ENCODE data around the gene REPS2.
A peak's percentile ranks its signal among the peaks of the same experiment; 100 is the strongest.

REPS2 gene

GRCh38 chrX:16917120-16917519 is 29.3 kb upstream of the REPS2 start:
- DNase-seq (ENCODE audit: low read depth) = no peak
- TF ChIP-seq, protein P1, sequence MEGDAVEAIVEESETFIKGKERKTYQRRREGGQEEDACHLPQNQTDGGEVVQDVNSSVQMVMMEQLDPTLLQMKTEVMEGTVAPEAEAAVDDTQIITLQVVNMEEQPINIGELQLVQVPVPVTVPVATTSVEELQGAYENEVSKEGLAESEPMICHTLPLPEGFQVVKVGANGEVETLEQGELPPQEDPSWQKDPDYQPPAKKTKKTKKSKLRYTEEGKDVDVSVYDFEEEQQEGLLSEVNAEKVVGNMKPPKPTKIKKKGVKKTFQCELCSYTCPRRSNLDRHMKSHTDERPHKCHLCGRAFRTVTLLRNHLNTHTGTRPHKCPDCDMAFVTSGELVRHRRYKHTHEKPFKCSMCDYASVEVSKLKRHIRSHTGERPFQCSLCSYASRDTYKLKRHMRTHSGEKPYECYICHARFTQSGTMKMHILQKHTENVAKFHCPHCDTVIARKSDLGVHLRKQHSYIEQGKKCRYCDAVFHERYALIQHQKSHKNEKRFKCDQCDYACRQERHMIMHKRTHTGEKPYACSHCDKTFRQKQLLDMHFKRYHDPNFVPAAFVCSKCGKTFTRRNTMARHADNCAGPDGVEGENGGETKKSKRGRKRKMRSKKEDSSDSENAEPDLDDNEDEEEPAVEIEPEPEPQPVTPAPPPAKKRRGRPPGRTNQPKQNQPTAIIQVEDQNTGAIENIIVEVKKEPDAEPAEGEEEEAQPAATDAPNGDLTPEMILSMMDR (IDR thresholded peaks at IDR 0.05; ENCODE audit: low read depth, low read length, missing control alignments) = no peak
- in situ Hi-C loops (cut with HindIII; ENCODE audit: low sequenced_read_pairs) = no loop called here
- H3K4me3 ChIP-seq (ENCODE audit: low read depth, low read length) = no peak overlapping the region

DNA sequence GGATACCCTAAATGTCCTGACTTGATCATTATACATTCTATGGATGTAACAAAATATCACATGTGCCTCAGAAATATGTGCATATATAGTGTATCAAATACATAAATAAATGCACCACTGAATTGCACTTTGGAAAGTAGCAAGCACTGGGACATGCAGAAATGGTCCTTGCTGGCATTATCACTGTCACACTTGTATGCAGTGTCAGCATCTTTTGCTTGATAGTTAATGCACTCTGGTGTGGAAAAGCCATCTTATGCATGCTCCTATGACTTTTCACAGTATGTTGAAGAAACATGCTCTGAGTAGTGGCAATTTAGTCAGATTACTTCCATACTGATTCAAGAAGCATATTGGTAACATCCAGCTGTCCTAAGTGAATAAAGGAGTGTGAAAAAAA is 27.5 kb upstream of the REPS2 start:
- no peak overlapping the region for H3K4me3 ChIP-seq (ENCODE audit: low read depth, low read length)
- TF ChIP-seq, protein P1 (IDR thresholded peaks at IDR 0.05; ENCODE audit: low read depth, low read length, missing control alignments) = no peak
- in situ Hi-C loops (cut with HindIII; ENCODE audit: low sequenced_read_pairs) = no loop called here

GRCh38 chrX:16920075-16920474 is 26.4 kb upstream of the REPS2 start:
- H3K4me3 ChIP-seq (ENCODE audit: low read depth, low read length) = no peak overlapping the region
- peak; percentile 22 for DNase-seq (ENCODE audit: low read depth)
- in situ Hi-C loops (cut with HindIII; ENCODE audit: low sequenced_read_pairs) = no loop called here
- TF ChIP-seq, protein P1 (IDR thresholded peaks at IDR 0.05; ENCODE audit: low read depth, low read length, missing control alignments) = no peak

More for the DNA sequence above, 27.5 kb upstream of the REPS2 start:
- no peak for DNase-seq (ENCODE audit: low read depth)

- TF ChIP-seq, protein P1 (IDR thresholded peaks at IDR 0.05; ENCODE audit: low read depth, low read length, missing control alignments) = no peak
- no peak for DNase-seq (ENCODE audit: low read depth)
- H3K4me3 ChIP-seq (ENCODE audit: low read depth, low read length) = no peak overlapping the region
- in situ Hi-C loops (cut with HindIII; ENCODE audit: low sequenced_read_pairs) = no loop called here
Observed at GRCh38 chrX:16923157-16923556, 23.3 kb upstream of the REPS2 start.

DNA sequence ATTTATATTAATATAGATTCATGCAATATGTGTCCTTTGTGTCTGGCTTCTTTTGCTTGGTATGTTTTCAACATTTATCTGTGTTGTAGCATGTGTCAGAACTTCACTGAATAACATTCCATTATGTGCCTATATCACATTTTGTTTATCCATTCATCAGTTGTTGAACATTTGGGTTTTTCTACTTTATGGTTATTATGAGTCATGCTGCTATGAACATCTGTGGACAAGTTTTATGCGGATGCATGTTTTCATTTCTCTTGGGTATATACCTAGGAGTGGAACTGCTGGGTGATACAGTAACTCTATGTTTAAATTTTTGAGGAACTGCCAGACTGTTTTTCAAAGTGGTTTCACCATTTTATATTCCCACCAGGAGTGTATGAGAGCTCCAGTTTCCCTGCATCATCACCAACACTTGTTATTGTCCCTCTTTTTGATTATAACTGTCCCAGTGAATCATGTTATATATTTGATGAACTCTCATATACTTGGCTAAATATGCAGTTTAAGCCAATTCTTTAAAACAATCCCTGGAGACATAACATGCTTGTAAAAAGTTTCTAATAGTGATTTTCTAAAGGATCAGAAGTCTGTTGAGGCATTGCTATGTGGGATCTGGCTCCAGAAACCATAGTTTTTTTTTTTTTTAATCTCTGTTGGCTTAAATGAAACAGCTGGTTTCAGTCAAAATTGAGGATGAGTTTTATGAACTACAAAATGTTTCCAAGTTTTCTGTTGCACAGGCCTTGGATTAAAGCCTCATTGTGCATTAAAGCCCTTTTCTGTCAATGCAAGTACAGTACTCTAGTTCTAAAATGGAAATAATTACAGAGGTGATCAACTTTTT is 21.6 kb upstream of the REPS2 start:
- TF ChIP-seq, protein P1 (IDR thresholded peaks at IDR 0.05; ENCODE audit: low read depth, low read length, missing control alignments) = no peak
- DNase-seq (ENCODE audit: low read depth) = no peak
- in situ Hi-C loops (cut with HindIII; ENCODE audit: low sequenced_read_pairs) = no loop called here
- no peak overlapping the region for H3K4me3 ChIP-seq (ENCODE audit: low read depth, low read length)

GRCh38 chrX:16930392-16930791 is 16.1 kb upstream of the REPS2 start:
- no peak overlapping the region for H3K4me3 ChIP-seq (ENCODE audit: low read depth, low read length)
- in situ Hi-C loops (cut with HindIII; ENCODE audit: low sequenced_read_pairs) = no loop called here
- TF ChIP-seq, protein P1 (IDR thresholded peaks at IDR 0.05; ENCODE audit: low read depth, low read length, missing control alignments) = no peak
- DNase-seq (ENCODE audit: low read depth) = no peak

Measured in astrocyte of the cerebellum (primary cell).